Keratinocyte (primary cell): ENCODE measurements around the gene BACH1. TPM values are rescaled to one million over a fixed set of nuclear protein-coding genes. Genes with fewer than 3 reads are reported as not detected.

Experiments used
- DNase-seq: peaks from one replicate; pipeline ENCODE4 v3.0.0-alpha.2; 2011; ENCODE audit warnings: low read depth, missing footprints, low spot score
- FAIRE-seq: peaks from 2 replicates; lab custom pipeline; 2011; peaks lifted over from hg19 to GRCh38; lab: Jason Lieb, UNC
- H2AFZ ChIP-seq: 2 replicates; pipeline ENCODE4 v1.6.0; 2012; ENCODE audit warnings: low read length, control low read depth, inconsistent platforms; ENCODE audit not compliant: control insufficient read depth
- H3K27ac ChIP-seq: 2 replicates; pipeline ENCODE4 v1.5.1; 2011; ENCODE audit warnings: low read length; ENCODE audit not compliant: control insufficient read depth, insufficient read depth
- H3K27me3 ChIP-seq: 3 replicates; pipeline ENCODE4 v1.6.0; 2011; ENCODE audit warnings: low read length; ENCODE audit not compliant: control insufficient read depth, insufficient read depth; ENCODE audit errors: extremely low read depth
- H3K36me3 ChIP-seq, 2 experiments: 2 replicates in 1 of 2; 3 replicates in 1 of 2; pipeline ENCODE4 v1.5.1; 2011; ENCODE audit warnings: low read length in 2 of 2, mild to moderate bottlenecking in 1 of 2; ENCODE audit not compliant: control insufficient read depth in 2 of 2, insufficient read depth in 2 of 2; ENCODE audit errors: extremely low read depth in 1 of 2
- H3K4me1 ChIP-seq: 3 replicates; pipeline ENCODE4 v1.5.1; 2011; ENCODE audit warnings: low read length; ENCODE audit not compliant: control insufficient read depth, insufficient read depth; ENCODE audit errors: extremely low read depth
- H3K4me2 ChIP-seq: 3 replicates; pipeline ENCODE4 v1.6.0; 2011; ENCODE audit warnings: low read depth, low read length; ENCODE audit not compliant: control insufficient read depth, insufficient read depth; ENCODE audit errors: extremely low read depth
- H3K4me3 ChIP-seq, 3 experiments: fragments of 200-600 bp in 1 of 3; sonication (generic) in 1 of 3; 2 replicates in 2 of 3; 3 replicates in 1 of 3; pipeline ENCODE4 v1.5.1; 2011 to 2016; ENCODE audit warnings: low read length in 3 of 3, mild to moderate bottlenecking in 3 of 3, control low read depth in 2 of 3, inconsistent platforms in 1 of 3, low read depth in 1 of 3, mixed read lengths in 1 of 3, mixed run types in 1 of 3, moderate library complexity in 1 of 3; ENCODE audit not compliant: control insufficient read depth in 2 of 3, insufficient read depth in 2 of 3; ENCODE audit errors: extremely low read depth in 1 of 3
- H3K79me2 ChIP-seq: 2 replicates; pipeline ENCODE4 v1.6.0; 2012; ENCODE audit warnings: low read length; ENCODE audit not compliant: control insufficient read depth, insufficient read depth
- H3K9ac ChIP-seq: 3 replicates; pipeline ENCODE4 v1.6.0; 2011; ENCODE audit warnings: low read length; ENCODE audit not compliant: control insufficient read depth, insufficient read depth; ENCODE audit errors: extremely low read depth
- H3K9me1 ChIP-seq: 3 replicates; pipeline ENCODE4 v1.6.0; 2011; ENCODE audit warnings: low read length; ENCODE audit not compliant: control insufficient read depth, insufficient read depth; ENCODE audit errors: extremely low read depth
- H3K9me3 ChIP-seq: 2 replicates; pipeline ENCODE4 v1.5.1; 2012; ENCODE audit warnings: low read depth, low read length; ENCODE audit not compliant: control insufficient read depth
- H4K20me1 ChIP-seq: 3 replicates; pipeline ENCODE4 v1.6.0; 2011; ENCODE audit warnings: low read length; ENCODE audit not compliant: control insufficient read depth, insufficient read depth; ENCODE audit errors: extremely low read depth
- CTCF ChIP-seq, 3 experiments: IDR thresholded peaks in 1 of 3; conservative IDR thresholded peaks in 1 of 3; optimal IDR thresholded peaks in 1 of 3; 2 replicates in 2 of 3; 3 replicates in 1 of 3; pipeline versions ENCODE3 to v1.5.1; 2011; ENCODE audit warnings: low read length in 3 of 3, mild to moderate bottlenecking in 3 of 3, moderate library complexity in 2 of 3, control low read depth in 1 of 3, inconsistent platforms in 1 of 3; ENCODE audit not compliant: insufficient read depth in 2 of 3; ENCODE audit errors: extremely low read depth in 1 of 3
- EZH2 ChIP-seq: IDR thresholded peaks from one replicate; pipeline ENCODE4 v1.6.1; 2012; ENCODE audit warnings: inconsistent platforms, mild to moderate bottlenecking, low read length, moderate library complexity
- dilution Hi-C: fragments of 300-500 bp; cut with MboI; formaldehyde crosslinking; loops from one replicate; pipeline ENCODE4 v1.7.0; 2020; ENCODE audit warnings: low sequenced_read_pairs; ENCODE audit not compliant: extremely low pct_ligation_motif_present
- polyA plus RNA-seq, 5 experiments: library from polyadenylated mRNA; depleted of rRNA in 3 of 5; stranded (reverse) in 3 of 5; stranded (forward) in 1 of 5; unstranded in 1 of 5; fragments of >200 nt; gene quantifications; 1 replicate in 1 of 5; 2 replicates in 3 of 5; 3 replicates in 1 of 5; pipeline versions ENCODE4 v1.2.1 to v1.2.3, GENCODE V29; 2011 to 2012; ENCODE audit warnings: missing spikeins in 2 of 5, low read depth in 1 of 5, low replicate concordance in 1 of 5

Gene BACH1
- polyA plus RNA-seq, 1 donor (not counting 4 experiments of a cell fraction or from before 2014, with no cell fraction given), result 33.1 TPM

- Histone ChIP-seq H3K36me3 (no peaks in the 10 kb centered on the region), H3K9me1 (no peaks in the 10 kb centered on the region), H3K9me3 (no peaks in the 10 kb centered on the region), H3K27ac (no peak overlapping the region), H3K9ac (no peak overlapping the region), H3K79me2 (no peaks in the 10 kb centered on the region), H3K4me3 (no peak overlapping the region), H2AFZ (no peak overlapping the region), H3K4me2 (no peak overlapping the region), H3K27me3 (no peaks in the 10 kb centered on the region), H3K4me1 (peaks cover 7% of the 10 kb centered on the region), H4K20me1 (no peaks in the 10 kb centered on the region)
- FAIRE-seq (no peak), DNase-seq (no peak)
- dilution Hi-C loops, result no loop called here
- no peak for TF ChIP-seq CTCF (optimal IDR thresholded peaks at IDR 0.05 in 1 of 3, IDR thresholded peaks at IDR 0.05 in 1 of 3, conservative IDR thresholded peaks at IDR 0.05 in 1 of 3; ENCODE audit: extremely low read depth in 1 of 3, insufficient read depth in 2 of 3, low read length in 3 of 3)
- no peak for TF ChIP-seq EZH2
Measured at GRCh38 chr21:29290240-29290639, 8.5 kb upstream of the BACH1 start.

DNA sequence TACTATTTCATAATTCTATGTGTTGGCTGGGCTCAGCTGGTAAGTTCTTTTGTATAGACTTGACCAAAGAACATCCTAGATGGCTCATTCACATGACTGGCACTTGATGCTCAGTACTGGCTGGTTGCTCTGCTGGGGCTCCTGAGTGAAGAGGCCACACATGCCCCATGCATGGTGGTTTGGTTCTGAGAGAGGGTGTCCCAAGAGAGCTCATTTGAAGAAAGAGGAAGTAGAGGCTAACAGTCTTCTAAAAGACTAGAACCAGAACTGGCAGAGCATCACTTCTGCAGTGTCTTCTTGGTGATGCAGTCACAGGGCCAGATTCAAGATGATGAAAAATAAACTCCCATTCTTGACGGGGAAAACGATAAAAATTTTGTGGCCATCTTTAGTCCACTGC, 5.2 kb upstream of the BACH1 start:
- TF ChIP-seq CTCF (optimal IDR thresholded peaks at IDR 0.05 in 1 of 3, IDR thresholded peaks at IDR 0.05 in 1 of 3, conservative IDR thresholded peaks at IDR 0.05 in 1 of 3; ENCODE audit: extremely low read depth in 1 of 3, insufficient read depth in 2 of 3, low read length in 3 of 3) (no peak), EZH2 (no peak)
- H3K27ac ChIP-seq, result no peak overlapping the region
- no peak overlapping the region for H2AFZ ChIP-seq
- no peaks in the 10 kb centered on the region for H3K36me3 ChIP-seq
- H4K20me1 ChIP-seq, result no peaks in the 10 kb centered on the region
- no peaks in the 10 kb centered on the region for H3K79me2 ChIP-seq
- H3K27me3 ChIP-seq, result no peaks in the 10 kb centered on the region
- H3K9ac ChIP-seq, result no peak overlapping the region
- no peak for DNase-seq
- FAIRE-seq, result no peak
- dilution Hi-C loops, result no loop called here
- H3K9me3 ChIP-seq, result no peaks in the 10 kb centered on the region
- H3K9me1 ChIP-seq, result no peaks in the 10 kb centered on the region
- no peak overlapping the region for H3K4me3 ChIP-seq
- H3K4me1 ChIP-seq, result peaks cover 7% of the 10 kb centered on the region
- H3K4me2 ChIP-seq, result no peak overlapping the region
